Melanocyte of skin (primary cell): Measurements from ENCODE around the gene GPR82. TPM values are rescaled to one million over a fixed set of nuclear protein-coding genes. Genes with fewer than 3 reads are reported as not detected.

ENCODE experiments used
- small RNA-seq, 2 donors: library from RNA; depleted of rRNA; stranded (forward); fragments of <200 nt; gene quantifications; one replicate each; pipeline ENCODE3, GENCODE V24; 2012
- total RNA-seq, 2 donors: library from RNA; depleted of rRNA; stranded (reverse); fragments of >200 nt; gene quantifications; 2 replicates each; pipeline ENCODE4 v1.2.3, GENCODE V29; 2012

GPR82 gene
- total RNA-seq, result not detected

GRCh38 chrX:41723826-41724225 is at the start of gene GPR82:
Gene GPR82 (plus strand): TSS chrX:41724181. CDS start chrX:41727027, 2,846 bp downstream.

DNA sequence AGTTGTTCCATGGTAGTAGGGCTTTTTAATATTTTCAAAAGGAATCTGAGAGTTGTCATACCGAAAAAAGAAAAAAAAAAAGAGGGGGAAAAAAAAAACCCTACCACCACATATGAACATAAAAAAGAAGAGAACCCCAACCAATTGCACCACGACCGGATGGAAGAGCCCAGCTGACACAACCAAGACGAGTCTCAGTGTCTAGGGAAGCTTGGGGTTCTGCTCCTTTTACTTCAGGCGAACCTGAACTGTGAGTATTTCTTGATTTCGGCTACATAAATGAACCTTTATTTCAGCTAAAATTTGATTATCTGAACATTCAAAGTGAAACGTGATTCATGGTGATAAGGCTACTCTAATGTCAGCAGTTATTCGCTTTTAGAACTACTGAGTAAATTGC is 35.1 kb upstream of the GPR82 start, which contains the start of gene GPR34:
Gene GPR34 (plus strand): TSS at position 139 of the 400 bp plus-strand sequence. CDS start 6,661 bp downstream, outside the sequence.

Small RNAs within 50 kb of the gene (small RNA-seq; reads per million reads assigned to genes)
- gene RN7SL144P, result 0 to 0.04 reads per million in 2 donors

Other genes with a start within 250 kb of the GPR82 start
- not detected for gene GPR34, start 35.2 kb upstream of the GPR82 start, total RNA-seq
- gene CASK, start 199.4 kb downstream of the GPR82 start, total RNA-seq, result 10 to 100 TPM; 18.6 to 20.3 TPM